HG03196 (cell line): ENCODE data around the gene KLF14.
"Not testable (repeated sequence)": the region's sequence is repeated elsewhere in the genome, so short reads cannot be mapped to it uniquely, and the experiment has no call there.

Source experiments
- ATAC-seq: cut with Tn5 transposase; IDR thresholded peaks from one replicate; pipeline ENCODE4 v1.9.1; 2021; ENCODE audit not compliant: unreplicated experiment

The KLF14 gene

GRCh38 chr7:130721486-130722277 is 12.3 kb downstream of the KLF14 start:
- ATAC-seq = no peak

- ATAC-seq = no peak
Observed at GRCh38 chr7:130719541-130719940, 14.5 kb downstream of the KLF14 start.

GRCh38 chr7:130712416-130712815 is 21.6 kb downstream of the KLF14 start:
- ATAC-seq = no peak

GRCh38 chr7:130708766-130709165 is 25.2 kb downstream of the KLF14 start:
- no peak for ATAC-seq

- no peak for ATAC-seq
Observed at GRCh38 chr7:130708001-130708400, 26.0 kb downstream of the KLF14 start.

GRCh38 chr7:130703851-130704250 is 30.2 kb downstream of the KLF14 start:
- ATAC-seq = no peak

GRCh38 chr7:130701650-130702049 is 32.4 kb downstream of the KLF14 start:
- ATAC-seq = no peak

- ATAC-seq = no peak
Observed at GRCh38 chr7:130700760-130701159, 33.2 kb downstream of the KLF14 start.

- no peak for ATAC-seq
Observed at GRCh38 chr7:130699686-130700085, 34.3 kb downstream of the KLF14 start.

- no peak for ATAC-seq
Observed at GRCh38 chr7:130697820-130698219, 36.2 kb downstream of the KLF14 start.

GRCh38 chr7:130695840-130696239 is 38.2 kb downstream of the KLF14 start:
- no peak for ATAC-seq

GRCh38 chr7:130692396-130692795 is 41.6 kb downstream of the KLF14 start:
- not testable (repeated sequence) for ATAC-seq

- no peak for ATAC-seq
Observed at GRCh38 chr7:130689683-130690082, 44.3 kb downstream of the KLF14 start.

GRCh38 chr7:130683026-130683425 is 51.0 kb downstream of the KLF14 start:
- ATAC-seq = no peak
